HEK293 (cell line): Measurements from ENCODE around the gene SPACA5.
A peak's percentile ranks its signal among the peaks of the same experiment; 100 is the strongest.

Source experiments
- CTCF ChIA-PET: fragments of 350-600 bp; formaldehyde crosslinking; extraction: SDS; loops from one replicate; lab custom pipeline; 2021; ENCODE audit warnings: antibody characterized with exemption; lab: Yijun Ruan, JAX
- POLR2A ChIA-PET: fragments of 300-600 bp; formaldehyde crosslinking; extraction: SDS; loops from one replicate; lab custom pipeline; 2020; ENCODE audit warnings: antibody characterized with exemption, inconsistent platforms; lab: Yijun Ruan, JAX
- H3K27ac ChIP-seq: fragments of 200-500 bp; sonication (Bioruptor generic); 2 replicates; pipeline ENCODE4 v1.5.1; 2014; ENCODE audit warnings: low read depth, low read length, control low read depth, inconsistent platforms; ENCODE audit errors: extremely low read depth
- H3K36me3 ChIP-seq, 2 experiments: fragments of 200-500 bp in 1 of 2; sonication (Bioruptor generic) in 1 of 2; 1 replicate in 1 of 2; 2 replicates in 1 of 2; pipeline ENCODE4 v1.5.1; 2014 to 2017; ENCODE audit warnings: inconsistent platforms in 2 of 2, low read length in 2 of 2; ENCODE audit not compliant: control insufficient read depth in 2 of 2, insufficient read depth in 1 of 2
- H3K4me1 ChIP-seq: fragments of 200-500 bp; sonication (Bioruptor generic); 2 replicates; pipeline ENCODE4 v1.5.1; 2014; ENCODE audit warnings: mild to moderate bottlenecking, low read length, inconsistent platforms; ENCODE audit not compliant: control insufficient read depth, insufficient read depth
- H3K4me3 ChIP-seq: 2 replicates; pipeline ENCODE4 v1.5.1; 2011; ENCODE audit warnings: low read depth, mild to moderate bottlenecking, control low read depth, low read length, moderate library complexity
- H3K9me3 ChIP-seq: fragments of 200-500 bp; sonication (Bioruptor generic); 2 replicates; pipeline ENCODE4 v1.5.1; 2014; ENCODE audit warnings: low read depth, low read length, inconsistent platforms; ENCODE audit not compliant: control insufficient read depth, insufficient read depth
- YY1 ChIP-seq: fragments of 450-650 bp; formaldehyde crosslinking; IDR thresholded peaks from 2 replicates; pipeline ENCODE4 v1.5.1; 2018; ENCODE audit warnings: missing biosample characterization, missing genetic modification characterization
- ZBTB20 ChIP-seq: fragments of 450-650 bp; formaldehyde crosslinking; IDR thresholded peaks from 2 replicates; pipeline ENCODE4 v1.5.1; 2016; ENCODE audit warnings: missing biosample characterization, missing genetic modification characterization
- ZFP41 ChIP-seq: fragments of 450-650 bp; formaldehyde crosslinking; IDR thresholded peaks from 2 replicates; pipeline ENCODE4 v1.5.1; 2016; ENCODE audit warnings: missing biosample characterization, missing genetic modification characterization, borderline replicate concordance
- ZNF133 ChIP-seq: fragments of 450-650 bp; formaldehyde crosslinking; IDR thresholded peaks from 2 replicates; pipeline ENCODE4 v1.5.1; 2016; ENCODE audit warnings: missing biosample characterization, missing genetic modification characterization
- ZNF16 ChIP-seq: fragments of 450-650 bp; formaldehyde crosslinking; IDR thresholded peaks from 2 replicates; pipeline ENCODE4 v1.5.1; 2016; ENCODE audit warnings: low read depth, missing biosample characterization, missing genetic modification characterization
- ZNF169 ChIP-seq: fragments of 450-650 bp; formaldehyde crosslinking; IDR thresholded peaks from 2 replicates; pipeline ENCODE4 v1.5.1; 2016; ENCODE audit warnings: missing biosample characterization, missing genetic modification characterization
- ZNF174 ChIP-seq: fragments of 450-650 bp; formaldehyde crosslinking; IDR thresholded peaks from 2 replicates; pipeline ENCODE4 v1.5.0; 2017; ENCODE audit warnings: missing biosample characterization, mild to moderate bottlenecking, missing genetic modification characterization
- ZNF184 ChIP-seq: fragments of 450-650 bp; IDR thresholded peaks from 2 replicates; pipeline ENCODE4 v1.5.1; 2018; ENCODE audit warnings: missing biosample characterization, mild to moderate bottlenecking, missing genetic modification characterization
- ZNF211 ChIP-seq: fragments of 450-650 bp; formaldehyde crosslinking; IDR thresholded peaks from 2 replicates; pipeline ENCODE4 v1.5.1; 2016; ENCODE audit warnings: low read depth, missing biosample characterization, missing genetic modification characterization
- ZNF335 ChIP-seq: fragments of 450-650 bp; formaldehyde crosslinking; conservative IDR thresholded peaks from 2 replicates; pipeline ENCODE4 v1.5.1; 2016; ENCODE audit warnings: missing biosample characterization, missing genetic modification characterization
- ZNF660 ChIP-seq: fragments of 450-650 bp; IDR thresholded peaks from 2 replicates; pipeline ENCODE4 v1.5.1; 2018; ENCODE audit warnings: missing biosample characterization, mild to moderate bottlenecking, missing genetic modification characterization
- ZNF664 ChIP-seq: fragments of 450-650 bp; formaldehyde crosslinking; IDR thresholded peaks from 2 replicates; pipeline ENCODE4 v1.5.1; 2016; ENCODE audit warnings: missing biosample characterization, missing genetic modification characterization
- ZNF701 ChIP-seq: fragments of 450-650 bp; formaldehyde crosslinking; IDR thresholded peaks from 2 replicates; pipeline ENCODE4 v1.5.1; 2016; ENCODE audit warnings: missing biosample characterization, missing genetic modification characterization
- TF ChIP-seq, protein P1 (sequence below): fragments of 450-650 bp; formaldehyde crosslinking; IDR thresholded peaks from 2 replicates; pipeline ENCODE4 v1.5.1; 2016; ENCODE audit warnings: missing biosample characterization, missing genetic modification characterization
- TF ChIP-seq, protein P2 (sequence below): fragments of 450-650 bp; formaldehyde crosslinking; IDR thresholded peaks from 2 replicates; pipeline ENCODE4 v1.5.1; 2017; ENCODE audit warnings: missing biosample characterization, missing genetic modification characterization
- TF ChIP-seq, protein P3 (sequence below): fragments of 450-650 bp; formaldehyde crosslinking; IDR thresholded peaks from 2 replicates; pipeline ENCODE4 v1.5.1; 2017; ENCODE audit warnings: missing biosample characterization, missing genetic modification characterization
- TF ChIP-seq, protein P4 (sequence below): fragments of 450-650 bp; formaldehyde crosslinking; conservative IDR thresholded peaks from 2 replicates; pipeline ENCODE4 v1.5.1; 2016; ENCODE audit warnings: low read depth, missing biosample characterization, missing genetic modification characterization
- TF ChIP-seq, protein P5 (sequence below): fragments of 450-650 bp; formaldehyde crosslinking; IDR thresholded peaks from 2 replicates; pipeline ENCODE4 v1.5.1; 2017; ENCODE audit warnings: missing biosample characterization, missing genetic modification characterization

Gene SPACA5

DNA sequence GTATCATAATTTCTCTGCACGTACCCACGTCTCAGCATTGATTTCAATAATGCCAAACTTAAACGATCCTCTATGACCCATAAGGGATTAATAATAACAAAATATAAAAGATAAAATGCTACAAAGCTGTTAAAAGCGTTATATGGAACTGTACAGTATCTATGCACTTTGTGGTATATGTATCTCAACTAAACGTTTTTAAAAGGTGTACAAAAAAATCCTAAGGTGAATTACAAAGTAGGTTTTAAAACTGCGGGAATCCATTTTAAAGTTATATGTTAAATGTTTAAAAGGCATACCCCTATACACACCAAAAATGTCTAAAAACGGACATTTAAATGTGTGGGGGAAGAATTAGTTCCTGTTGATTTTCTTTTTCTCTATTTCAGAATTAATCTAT, 3.9 kb upstream of the SPACA5 start:
- POLR2A ChIA-PET = no interaction called here
- H3K4me3 ChIP-seq = peak overlapping the region; percentile 82
- H3K27ac ChIP-seq = no peak overlapping the region
- no peaks in the 10 kb centered on the region for H3K4me1 ChIP-seq
- peaks cover 0 to 17% of the 10 kb centered on the region in 2 experiments; a peak in 2 of 3 replicates for H3K36me3 ChIP-seq
- CTCF ChIA-PET = no interaction called here
- no peaks in the 10 kb centered on the region for H3K9me3 ChIP-seq
- TF ChIP-seq ZNF211 (tag by site-specific recombination) = no peak
- TF ChIP-seq ZNF664 = peak; percentile 92

DNA sequence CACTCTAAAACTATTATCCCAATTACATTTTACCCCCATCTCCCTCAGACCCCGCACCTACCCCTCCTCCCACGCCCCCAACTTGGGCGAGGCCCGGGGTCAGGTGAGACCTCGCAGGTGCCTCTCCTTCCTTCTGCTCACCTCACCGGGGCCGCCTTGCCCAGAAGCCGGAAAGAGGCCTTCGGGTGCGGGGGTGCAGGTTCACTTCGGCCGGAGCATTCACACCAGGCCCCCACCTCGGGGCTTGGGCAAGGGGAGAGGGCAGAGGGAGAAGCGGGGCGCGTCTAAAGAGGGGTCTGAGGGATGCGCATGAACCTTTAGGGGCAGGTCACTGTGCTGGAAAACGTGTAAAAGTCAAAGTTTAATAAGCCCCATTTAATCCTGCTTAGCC, 3.4 kb upstream of the SPACA5 start:
- Histone ChIP-seq H3K9me3 (no peaks in the 10 kb centered on the region), H3K27ac (peak overlapping the region; percentile 29; the same call in 1 of the 2 replicates), H3K4me3 (peak overlapping the region; percentile 82), H3K4me1 (no peaks in the 10 kb centered on the region), H3K36me3 (peaks cover 0 to 17% of the 10 kb centered on the region in 2 experiments; a peak in 2 of 3 replicates)
- TF ChIP-seq, protein P1, sequence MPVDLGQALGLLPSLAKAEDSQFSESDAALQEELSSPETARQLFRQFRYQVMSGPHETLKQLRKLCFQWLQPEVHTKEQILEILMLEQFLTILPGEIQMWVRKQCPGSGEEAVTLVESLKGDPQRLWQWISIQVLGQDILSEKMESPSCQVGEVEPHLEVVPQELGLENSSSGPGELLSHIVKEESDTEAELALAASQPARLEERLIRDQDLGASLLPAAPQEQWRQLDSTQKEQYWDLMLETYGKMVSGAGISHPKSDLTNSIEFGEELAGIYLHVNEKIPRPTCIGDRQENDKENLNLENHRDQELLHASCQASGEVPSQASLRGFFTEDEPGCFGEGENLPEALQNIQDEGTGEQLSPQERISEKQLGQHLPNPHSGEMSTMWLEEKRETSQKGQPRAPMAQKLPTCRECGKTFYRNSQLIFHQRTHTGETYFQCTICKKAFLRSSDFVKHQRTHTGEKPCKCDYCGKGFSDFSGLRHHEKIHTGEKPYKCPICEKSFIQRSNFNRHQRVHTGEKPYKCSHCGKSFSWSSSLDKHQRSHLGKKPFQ (tag by site-specific recombination) = peak; percentile 80
- TF ChIP-seq, protein P2, sequence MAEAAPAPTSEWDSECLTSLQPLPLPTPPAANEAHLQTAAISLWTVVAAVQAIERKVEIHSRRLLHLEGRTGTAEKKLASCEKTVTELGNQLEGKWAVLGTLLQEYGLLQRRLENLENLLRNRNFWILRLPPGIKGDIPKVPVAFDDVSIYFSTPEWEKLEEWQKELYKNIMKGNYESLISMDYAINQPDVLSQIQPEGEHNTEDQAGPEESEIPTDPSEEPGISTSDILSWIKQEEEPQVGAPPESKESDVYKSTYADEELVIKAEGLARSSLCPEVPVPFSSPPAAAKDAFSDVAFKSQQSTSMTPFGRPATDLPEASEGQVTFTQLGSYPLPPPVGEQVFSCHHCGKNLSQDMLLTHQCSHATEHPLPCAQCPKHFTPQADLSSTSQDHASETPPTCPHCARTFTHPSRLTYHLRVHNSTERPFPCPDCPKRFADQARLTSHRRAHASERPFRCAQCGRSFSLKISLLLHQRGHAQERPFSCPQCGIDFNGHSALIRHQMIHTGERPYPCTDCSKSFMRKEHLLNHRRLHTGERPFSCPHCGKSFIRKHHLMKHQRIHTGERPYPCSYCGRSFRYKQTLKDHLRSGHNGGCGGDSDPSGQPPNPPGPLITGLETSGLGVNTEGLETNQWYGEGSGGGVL (tag by site-specific recombination) = no peak
- TF ChIP-seq ZFP41 (tag by site-specific recombination) = no peak
- TF ChIP-seq, protein P3, sequence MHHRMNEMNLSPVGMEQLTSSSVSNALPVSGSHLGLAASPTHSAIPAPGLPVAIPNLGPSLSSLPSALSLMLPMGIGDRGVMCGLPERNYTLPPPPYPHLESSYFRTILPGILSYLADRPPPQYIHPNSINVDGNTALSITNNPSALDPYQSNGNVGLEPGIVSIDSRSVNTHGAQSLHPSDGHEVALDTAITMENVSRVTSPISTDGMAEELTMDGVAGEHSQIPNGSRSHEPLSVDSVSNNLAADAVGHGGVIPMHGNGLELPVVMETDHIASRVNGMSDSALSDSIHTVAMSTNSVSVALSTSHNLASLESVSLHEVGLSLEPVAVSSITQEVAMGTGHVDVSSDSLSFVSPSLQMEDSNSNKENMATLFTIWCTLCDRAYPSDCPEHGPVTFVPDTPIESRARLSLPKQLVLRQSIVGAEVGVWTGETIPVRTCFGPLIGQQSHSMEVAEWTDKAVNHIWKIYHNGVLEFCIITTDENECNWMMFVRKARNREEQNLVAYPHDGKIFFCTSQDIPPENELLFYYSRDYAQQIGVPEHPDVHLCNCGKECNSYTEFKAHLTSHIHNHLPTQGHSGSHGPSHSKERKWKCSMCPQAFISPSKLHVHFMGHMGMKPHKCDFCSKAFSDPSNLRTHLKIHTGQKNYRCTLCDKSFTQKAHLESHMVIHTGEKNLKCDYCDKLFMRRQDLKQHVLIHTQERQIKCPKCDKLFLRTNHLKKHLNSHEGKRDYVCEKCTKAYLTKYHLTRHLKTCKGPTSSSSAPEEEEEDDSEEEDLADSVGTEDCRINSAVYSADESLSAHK = no peak
- ChIA-PET POLR2A (no interaction called here), CTCF (no interaction called here)

DNA sequence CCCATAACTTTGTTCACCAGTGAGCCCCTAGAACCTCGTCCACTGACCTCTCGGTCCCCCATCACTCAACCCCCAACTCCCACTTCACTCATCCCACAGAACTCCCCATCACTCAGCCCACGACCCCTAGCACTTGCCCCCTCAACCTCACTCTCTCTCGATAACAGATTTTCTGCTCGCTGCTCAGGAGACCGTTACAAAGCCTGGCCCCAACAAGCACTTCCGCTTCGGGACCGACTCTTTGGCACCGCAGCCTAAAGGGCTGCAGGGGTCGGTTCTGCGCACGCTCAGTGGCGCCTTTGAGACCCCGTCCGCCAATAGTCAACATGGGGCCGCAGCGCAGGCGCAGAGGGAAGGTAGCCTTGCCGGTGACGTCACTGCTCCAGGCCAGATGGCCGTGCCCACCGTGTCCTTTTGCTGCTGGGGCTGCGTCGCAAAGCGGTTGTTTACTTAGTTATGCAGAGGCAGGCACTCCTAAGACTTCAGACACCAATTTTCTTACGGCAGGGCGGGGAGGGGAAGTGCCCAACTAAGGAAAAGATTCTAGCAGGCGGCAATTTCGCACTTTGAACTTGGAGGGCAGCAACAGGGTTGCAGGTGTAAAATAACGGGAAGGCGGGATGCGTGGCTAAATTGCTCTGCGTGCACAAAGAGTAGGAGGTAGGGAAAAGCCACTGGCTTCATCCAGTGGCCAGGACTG, 2.9 kb upstream of the SPACA5 start, which contains the start of gene ZNF182:
TSS of gene ZNF182 (minus strand) at position 232 of the 700 bp plus-strand sequence. CDS start 1,380 bp downstream, outside the sequence.
- no peaks in the 10 kb centered on the region for H3K4me1 ChIP-seq
- H3K27ac ChIP-seq = peak within 1 kb of the TSS; percentile 29; the same call in 1 of the 2 replicates
- ChIA-PET CTCF (no interaction called here), POLR2A (no interaction called here)
- no peaks in the 10 kb centered on the region for H3K9me3 ChIP-seq
- H3K36me3 ChIP-seq = peaks cover 0 to 15% of the 10 kb centered on the region in 2 experiments; a peak in 2 of 3 replicates
- peak within 1 kb of the TSS; percentile 82 for H3K4me3 ChIP-seq
- TF ChIP-seq ZNF701 (tag by site-specific recombination) = no peak
- no peak for TF ChIP-seq ZNF184 (tag by site-specific recombination)
- no peak for TF ChIP-seq ZNF174
- TF ChIP-seq, protein P4, sequence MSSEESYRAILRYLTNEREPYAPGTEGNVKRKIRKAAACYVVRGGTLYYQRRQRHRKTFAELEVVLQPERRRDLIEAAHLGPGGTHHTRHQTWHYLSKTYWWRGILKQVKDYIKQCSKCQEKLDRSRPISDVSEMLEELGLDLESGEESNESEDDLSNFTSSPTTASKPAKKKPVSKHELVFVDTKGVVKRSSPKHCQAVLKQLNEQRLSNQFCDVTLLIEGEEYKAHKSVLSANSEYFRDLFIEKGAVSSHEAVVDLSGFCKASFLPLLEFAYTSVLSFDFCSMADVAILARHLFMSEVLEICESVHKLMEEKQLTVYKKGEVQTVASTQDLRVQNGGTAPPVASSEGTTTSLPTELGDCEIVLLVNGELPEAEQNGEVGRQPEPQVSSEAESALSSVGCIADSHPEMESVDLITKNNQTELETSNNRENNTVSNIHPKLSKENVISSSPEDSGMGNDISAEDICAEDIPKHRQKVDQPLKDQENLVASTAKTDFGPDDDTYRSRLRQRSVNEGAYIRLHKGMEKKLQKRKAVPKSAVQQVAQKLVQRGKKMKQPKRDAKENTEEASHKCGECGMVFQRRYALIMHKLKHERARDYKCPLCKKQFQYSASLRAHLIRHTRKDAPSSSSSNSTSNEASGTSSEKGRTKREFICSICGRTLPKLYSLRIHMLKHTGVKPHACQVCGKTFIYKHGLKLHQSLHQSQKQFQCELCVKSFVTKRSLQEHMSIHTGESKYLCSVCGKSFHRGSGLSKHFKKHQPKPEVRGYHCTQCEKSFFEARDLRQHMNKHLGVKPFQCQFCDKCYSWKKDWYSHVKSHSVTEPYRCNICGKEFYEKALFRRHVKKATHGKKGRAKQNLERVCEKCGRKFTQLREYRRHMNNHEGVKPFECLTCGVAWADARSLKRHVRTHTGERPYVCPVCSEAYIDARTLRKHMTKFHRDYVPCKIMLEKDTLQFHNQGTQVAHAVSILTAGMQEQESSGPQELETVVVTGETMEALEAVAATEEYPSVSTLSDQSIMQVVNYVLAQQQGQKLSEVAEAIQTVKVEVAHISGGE = peak; percentile 77
- no peak for TF ChIP-seq ZBTB20
- 0 out of 2 replicates have a peak, but pooled peaks have one; percentile 28 for TF ChIP-seq ZNF660 (tag by site-specific recombination)
- TF ChIP-seq, protein P5, sequence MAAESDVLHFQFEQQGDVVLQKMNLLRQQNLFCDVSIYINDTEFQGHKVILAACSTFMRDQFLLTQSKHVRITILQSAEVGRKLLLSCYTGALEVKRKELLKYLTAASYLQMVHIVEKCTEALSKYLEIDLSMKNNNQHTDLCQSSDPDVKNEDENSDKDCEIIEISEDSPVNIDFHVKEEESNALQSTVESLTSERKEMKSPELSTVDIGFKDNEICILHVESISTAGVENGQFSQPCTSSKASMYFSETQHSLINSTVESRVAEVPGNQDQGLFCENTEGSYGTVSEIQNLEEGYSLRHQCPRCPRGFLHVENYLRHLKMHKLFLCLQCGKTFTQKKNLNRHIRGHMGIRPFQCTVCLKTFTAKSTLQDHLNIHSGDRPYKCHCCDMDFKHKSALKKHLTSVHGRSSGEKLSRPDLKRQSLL (tag by site-specific recombination) = no peak
- TF ChIP-seq YY1 (tag by site-specific recombination) = peak; percentile 86
- no peak for TF ChIP-seq ZNF16 (tag by site-specific recombination)
- TF ChIP-seq ZNF335 = peak; percentile 89
- no peak for TF ChIP-seq ZNF169 (tag by site-specific recombination)
- TF ChIP-seq ZNF133 (tag by site-specific recombination) = peak; percentile 53; the same call in 1 of the 2 replicates
